ENCODE measurements around the gene NUP210. TPM values are rescaled to one million over a fixed set of nuclear protein-coding genes. Genes with fewer than 3 reads are reported as not detected.

NUP210 gene
- total and polyA plus RNA-seq, 2 of the 13 experiments (the other 11 are each of a cell fraction or from before 2014, with no cell fraction given), result 31.6 to 35.2 TPM

DNA sequence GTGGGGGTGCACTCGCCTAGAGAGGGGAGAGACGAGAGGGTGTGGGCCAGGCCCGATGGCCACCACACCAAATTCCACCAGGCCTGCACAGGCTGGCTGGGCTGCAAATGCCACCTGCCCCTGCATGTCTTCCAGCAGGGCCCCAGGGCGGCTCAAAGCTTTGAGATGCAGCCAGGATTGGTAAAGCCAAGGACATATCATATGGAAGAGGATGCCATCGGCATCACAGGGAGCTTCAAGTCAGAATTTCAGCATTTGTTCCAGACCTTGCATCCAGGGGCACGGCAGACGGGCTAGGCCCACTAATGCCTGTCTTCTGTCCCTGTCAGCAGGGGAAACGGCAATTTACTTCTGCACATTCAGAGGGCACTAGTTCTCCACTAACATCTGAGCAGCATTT, 97.8 kb downstream of the NUP210 start:
- WGBS (ENCODE audit: low lambda C conversion rate), result 100% methylated on average over 7 of the region's 8 CpGs
- Histone ChIP-seq H3K27me3 (ENCODE audit: control insufficient read depth in 1 of 2, insufficient read depth in 2 of 2, low read length in 2 of 2) (no peaks in the 10 kb centered on the region), H3K36me3 (replicated peaks in 1 of 2; ENCODE audit: control insufficient read depth in 1 of 2, insufficient read depth in 2 of 2, low read length in 2 of 2) (peaks cover 48 to 93% of the 10 kb centered on the region in 2 experiments), H4K20me1 (ENCODE audit: insufficient read depth, low read length) (no peaks in the 10 kb centered on the region), H3K4me1 (ENCODE audit: insufficient read depth, low read length) (no peaks in the 10 kb centered on the region), H3K27ac (ENCODE audit: extremely low read length, insufficient read depth, low read length) (no peak overlapping the region), H3K4me2 (ENCODE audit: low read depth, low read length) (no peak overlapping the region), H3K4me3 (replicated peaks in 1 of 3; ENCODE audit: insufficient read depth in 1 of 3, low read depth in 2 of 3, low read length in 3 of 3) (no peak overlapping the region), H2AFZ (ENCODE audit: low read length) (no peak overlapping the region), H3K9me3 (ENCODE audit: low read length) (no peaks in the 10 kb centered on the region), H3K9ac (ENCODE audit: insufficient read depth, low read depth, low read length) (no peak overlapping the region), H3K79me2 (ENCODE audit: insufficient read depth, low read length) (no peaks in the 10 kb centered on the region)
- BruUV-seq (replicated peaks), result no TSS peak
- in situ Hi-C loops (cut with HindIII; ENCODE audit: extremely low pct_ligation_motif_present, low pct_unique_long_range_greater_than_20kb) (no loop called here), intact Hi-C loops (cut with micrococcal nuclease; ENCODE audit: unreplicated experiment) (no loop called here)
- no peak for DNase-seq (ENCODE audit: low spot score)
- no peak for ATAC-seq
- FAIRE-seq, result no peak
- POLR2A ChIA-PET, result no interaction called here
- CTCF ChIA-PET (ENCODE audit: low intra/inter-chr PET ratio, low total read pairs), result no interaction called here
- no peak for TF ChIP-seq ZNF180 (CRISPR knock-in tag; IDR thresholded peaks at IDR 0.05; ENCODE audit: borderline replicate concordance, low read depth)
- TF ChIP-seq ZNF101 (CRISPR knock-in tag; IDR thresholded peaks at IDR 0.05; ENCODE audit: borderline replicate concordance, low read depth), result no peak
- no peak for TF ChIP-seq RELA (CRISPR knock-in tag; IDR thresholded peaks at IDR 0.05)
- no peak for TF ChIP-seq ZNF577 (CRISPR knock-in tag; IDR thresholded peaks at IDR 0.05; ENCODE audit: borderline replicate concordance, low read depth)
- no peak for TF ChIP-seq HOXA5 (CRISPR knock-in tag; IDR thresholded peaks at IDR 0.05)
- no peak for TF ChIP-seq KLF16 (CRISPR knock-in tag; IDR thresholded peaks at IDR 0.05)
- no peak for TF ChIP-seq ADNP (CRISPR knock-in tag; IDR thresholded peaks at IDR 0.05)
- no peak for TF ChIP-seq ZZZ3 (CRISPR knock-in tag; IDR thresholded peaks at IDR 0.05; ENCODE audit: borderline replicate concordance)
- no peak for TF ChIP-seq ZNF550 (CRISPR knock-in tag; IDR thresholded peaks at IDR 0.05; ENCODE audit: borderline replicate concordance)
- TF ChIP-seq ZNF749 (CRISPR knock-in tag; IDR thresholded peaks at IDR 0.05; ENCODE audit: borderline replicate concordance), result no peak
- TF ChIP-seq ATM (IDR thresholded peaks at IDR 0.05; ENCODE audit: borderline replicate concordance), result no peak
- no peak for TF ChIP-seq ZNF878 (CRISPR knock-in tag; IDR thresholded peaks at IDR 0.05)
- no peak for TF ChIP-seq ZNF891 (CRISPR knock-in tag; IDR thresholded peaks at IDR 0.05)
- TF ChIP-seq, protein P1, sequence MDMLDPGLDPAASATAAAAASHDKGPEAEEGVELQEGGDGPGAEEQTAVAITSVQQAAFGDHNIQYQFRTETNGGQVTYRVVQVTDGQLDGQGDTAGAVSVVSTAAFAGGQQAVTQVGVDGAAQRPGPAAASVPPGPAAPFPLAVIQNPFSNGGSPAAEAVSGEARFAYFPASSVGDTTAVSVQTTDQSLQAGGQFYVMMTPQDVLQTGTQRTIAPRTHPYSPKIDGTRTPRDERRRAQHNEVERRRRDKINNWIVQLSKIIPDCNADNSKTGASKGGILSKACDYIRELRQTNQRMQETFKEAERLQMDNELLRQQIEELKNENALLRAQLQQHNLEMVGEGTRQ (IDR thresholded peaks at IDR 0.05; ENCODE audit: low read depth, low read length), result no peak
- TF ChIP-seq, protein P1 (CRISPR knock-in tag; IDR thresholded peaks at IDR 0.05; ENCODE audit: borderline replicate concordance), result no peak
- TF ChIP-seq PPARG (CRISPR knock-in tag; conservative IDR thresholded peaks at IDR 0.05), result no peak
- TF ChIP-seq THAP11 (CRISPR knock-in tag; IDR thresholded peaks at IDR 0.05), result no peak
- TF ChIP-seq GPN1 (CRISPR knock-in tag; IDR thresholded peaks at IDR 0.05; ENCODE audit: borderline replicate concordance), result no peak
- TF ChIP-seq, protein P2, sequence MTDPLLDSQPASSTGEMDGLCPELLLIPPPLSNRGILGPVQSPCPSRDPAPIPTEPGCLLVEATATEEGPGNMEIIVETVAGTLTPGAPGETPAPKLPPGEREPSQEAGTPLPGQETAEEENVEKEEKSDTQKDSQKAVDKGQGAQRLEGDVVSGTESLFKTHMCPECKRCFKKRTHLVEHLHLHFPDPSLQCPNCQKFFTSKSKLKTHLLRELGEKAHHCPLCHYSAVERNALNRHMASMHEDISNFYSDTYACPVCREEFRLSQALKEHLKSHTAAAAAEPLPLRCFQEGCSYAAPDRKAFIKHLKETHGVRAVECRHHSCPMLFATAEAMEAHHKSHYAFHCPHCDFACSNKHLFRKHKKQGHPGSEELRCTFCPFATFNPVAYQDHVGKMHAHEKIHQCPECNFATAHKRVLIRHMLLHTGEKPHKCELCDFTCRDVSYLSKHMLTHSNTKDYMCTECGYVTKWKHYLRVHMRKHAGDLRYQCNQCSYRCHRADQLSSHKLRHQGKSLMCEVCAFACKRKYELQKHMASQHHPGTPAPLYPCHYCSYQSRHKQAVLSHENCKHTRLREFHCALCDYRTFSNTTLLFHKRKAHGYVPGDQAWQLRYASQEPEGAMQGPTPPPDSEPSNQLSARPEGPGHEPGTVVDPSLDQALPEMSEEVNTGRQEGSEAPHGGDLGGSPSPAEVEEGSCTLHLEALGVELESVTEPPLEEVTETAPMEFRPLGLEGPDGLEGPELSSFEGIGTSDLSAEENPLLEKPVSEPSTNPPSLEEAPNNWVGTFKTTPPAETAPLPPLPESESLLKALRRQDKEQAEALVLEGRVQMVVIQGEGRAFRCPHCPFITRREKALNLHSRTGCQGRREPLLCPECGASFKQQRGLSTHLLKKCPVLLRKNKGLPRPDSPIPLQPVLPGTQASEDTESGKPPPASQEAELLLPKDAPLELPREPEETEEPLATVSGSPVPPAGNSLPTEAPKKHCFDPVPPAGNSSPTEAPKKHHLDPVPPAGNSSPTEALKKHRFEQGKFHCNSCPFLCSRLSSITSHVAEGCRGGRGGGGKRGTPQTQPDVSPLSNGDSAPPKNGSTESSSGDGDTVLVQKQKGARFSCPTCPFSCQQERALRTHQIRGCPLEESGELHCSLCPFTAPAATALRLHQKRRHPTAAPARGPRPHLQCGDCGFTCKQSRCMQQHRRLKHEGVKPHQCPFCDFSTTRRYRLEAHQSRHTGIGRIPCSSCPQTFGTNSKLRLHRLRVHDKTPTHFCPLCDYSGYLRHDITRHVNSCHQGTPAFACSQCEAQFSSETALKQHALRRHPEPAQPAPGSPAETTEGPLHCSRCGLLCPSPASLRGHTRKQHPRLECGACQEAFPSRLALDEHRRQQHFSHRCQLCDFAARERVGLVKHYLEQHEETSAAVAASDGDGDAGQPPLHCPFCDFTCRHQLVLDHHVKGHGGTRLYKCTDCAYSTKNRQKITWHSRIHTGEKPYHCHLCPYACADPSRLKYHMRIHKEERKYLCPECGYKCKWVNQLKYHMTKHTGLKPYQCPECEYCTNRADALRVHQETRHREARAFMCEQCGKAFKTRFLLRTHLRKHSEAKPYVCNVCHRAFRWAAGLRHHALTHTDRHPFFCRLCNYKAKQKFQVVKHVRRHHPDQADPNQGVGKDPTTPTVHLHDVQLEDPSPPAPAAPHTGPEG (CRISPR knock-in tag; IDR thresholded peaks at IDR 0.05), result no peak

All from HepG2 (cell line).